HG03460 (cell line): ENCODE data around the gene LRRC4.

Source experiments
- ATAC-seq: cut with Tn5 transposase; IDR thresholded peaks from one replicate; pipeline ENCODE4 v1.9.1; 2021; ENCODE audit not compliant: unreplicated experiment

Gene LRRC4, protein sequence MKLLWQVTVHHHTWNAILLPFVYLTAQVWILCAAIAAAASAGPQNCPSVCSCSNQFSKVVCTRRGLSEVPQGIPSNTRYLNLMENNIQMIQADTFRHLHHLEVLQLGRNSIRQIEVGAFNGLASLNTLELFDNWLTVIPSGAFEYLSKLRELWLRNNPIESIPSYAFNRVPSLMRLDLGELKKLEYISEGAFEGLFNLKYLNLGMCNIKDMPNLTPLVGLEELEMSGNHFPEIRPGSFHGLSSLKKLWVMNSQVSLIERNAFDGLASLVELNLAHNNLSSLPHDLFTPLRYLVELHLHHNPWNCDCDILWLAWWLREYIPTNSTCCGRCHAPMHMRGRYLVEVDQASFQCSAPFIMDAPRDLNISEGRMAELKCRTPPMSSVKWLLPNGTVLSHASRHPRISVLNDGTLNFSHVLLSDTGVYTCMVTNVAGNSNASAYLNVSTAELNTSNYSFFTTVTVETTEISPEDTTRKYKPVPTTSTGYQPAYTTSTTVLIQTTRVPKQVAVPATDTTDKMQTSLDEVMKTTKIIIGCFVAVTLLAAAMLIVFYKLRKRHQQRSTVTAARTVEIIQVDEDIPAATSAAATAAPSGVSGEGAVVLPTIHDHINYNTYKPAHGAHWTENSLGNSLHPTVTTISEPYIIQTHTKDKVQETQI

DNA sequence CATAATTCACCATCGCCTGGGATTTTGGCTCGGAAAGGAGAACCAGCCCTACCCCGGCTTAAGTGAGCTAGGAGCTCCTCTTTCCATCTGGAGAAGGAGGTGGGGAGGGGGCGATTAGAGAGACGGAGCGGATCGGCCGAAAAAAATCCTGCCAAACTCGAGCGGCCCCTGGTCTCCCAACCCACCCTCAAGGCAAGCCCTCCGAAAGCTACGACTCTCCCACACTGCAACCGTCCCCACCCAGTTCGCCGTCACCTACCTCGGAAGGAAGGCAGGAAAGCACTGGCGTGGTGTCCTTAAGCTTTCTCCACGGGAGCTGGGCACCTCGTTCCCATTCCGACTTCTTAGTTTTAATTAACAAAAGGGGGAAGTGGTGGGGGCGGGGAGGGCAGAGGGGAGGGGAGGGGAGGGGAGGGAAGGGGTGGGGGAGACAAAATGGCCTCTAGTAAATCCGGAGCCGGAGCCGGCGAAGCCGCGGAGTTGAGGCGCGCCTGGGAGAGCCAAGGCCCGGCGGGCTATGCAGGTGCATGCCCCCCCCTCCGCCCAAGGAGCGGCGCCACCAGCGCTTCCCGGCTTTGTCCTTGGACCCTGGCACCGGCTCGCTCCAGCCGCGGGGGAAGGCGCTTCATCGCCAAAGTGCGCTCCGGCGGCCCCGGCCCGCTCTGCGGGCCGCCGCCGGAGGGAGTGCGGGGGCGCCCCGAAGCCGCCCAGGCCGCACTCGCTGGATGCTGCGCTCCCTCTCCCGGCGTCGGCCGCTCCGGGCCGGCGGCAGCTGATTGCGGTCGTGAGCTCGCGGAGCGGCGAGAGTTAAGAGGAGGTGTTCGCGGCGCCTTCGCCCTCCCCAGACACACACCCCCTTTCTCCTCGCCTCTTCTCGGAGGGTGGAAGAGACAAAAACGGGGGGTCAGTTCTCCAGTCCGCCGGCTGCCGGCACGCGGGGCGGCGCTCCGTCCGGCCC lies at the start of gene LRRC4:
LRRC4 (minus strand) TSS at position 784 of the 958 bp plus-strand sequence. CDS start 797 bp downstream, outside the sequence.
- no peak for ATAC-seq

DNA sequence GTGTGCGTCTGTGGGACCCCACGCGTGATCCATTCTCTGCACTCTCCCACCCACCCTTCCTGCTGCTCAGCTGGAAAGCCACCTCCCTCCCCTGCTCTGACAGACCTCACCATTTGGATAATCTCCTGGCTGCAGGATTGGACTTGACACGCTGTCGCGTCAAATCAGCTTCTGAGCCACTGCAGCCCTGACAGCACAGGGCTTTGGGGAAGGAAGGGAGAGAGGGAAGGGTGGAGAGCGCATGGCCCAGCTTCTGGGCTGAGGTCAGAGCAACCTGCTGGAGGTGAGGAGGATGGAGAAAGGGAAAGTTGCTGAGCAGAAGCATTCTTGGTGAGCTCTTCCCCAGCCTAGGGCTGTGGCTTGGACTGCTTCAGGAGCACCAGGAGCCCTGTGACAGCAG lies 48.9 kb upstream of the LRRC4 start:
- no peak for ATAC-seq

- no peak for ATAC-seq
Measured at GRCh38 chr7:128078309-128078708, 47.1 kb upstream of the LRRC4 start.

- ATAC-seq: no peak
Measured at GRCh38 chr7:128076796-128077271, 45.6 kb upstream of the LRRC4 start.

DNA sequence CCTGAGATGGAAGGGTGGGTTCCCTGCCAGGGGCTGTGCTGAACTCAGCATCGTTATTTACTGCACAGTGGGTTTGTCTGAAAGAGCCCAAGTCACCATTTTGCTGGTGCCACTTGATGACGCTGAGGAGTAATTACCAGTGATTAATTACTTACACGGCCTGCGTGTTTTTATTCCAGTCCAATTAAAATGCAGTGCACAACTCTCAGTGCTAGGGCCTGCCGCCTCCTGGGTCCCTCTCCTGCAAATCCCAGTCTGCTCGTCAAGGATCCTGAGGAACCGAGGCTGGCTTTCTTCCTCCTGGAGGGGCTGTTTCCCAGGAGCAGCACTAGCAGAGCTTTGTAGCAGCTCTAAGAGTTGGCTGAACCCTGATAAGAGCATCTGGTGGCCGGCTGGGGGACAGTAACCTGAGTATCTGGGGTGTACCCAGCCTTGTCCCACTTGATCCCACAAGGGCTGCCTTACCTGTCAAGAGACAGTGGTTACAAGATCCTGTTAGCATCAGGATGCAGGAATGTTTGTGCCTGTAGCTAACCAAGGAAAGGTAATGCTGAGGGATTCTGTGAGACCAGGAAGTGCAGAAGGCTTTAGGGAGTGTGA lies 45.1 kb upstream of the LRRC4 start:
- no peak for ATAC-seq

DNA sequence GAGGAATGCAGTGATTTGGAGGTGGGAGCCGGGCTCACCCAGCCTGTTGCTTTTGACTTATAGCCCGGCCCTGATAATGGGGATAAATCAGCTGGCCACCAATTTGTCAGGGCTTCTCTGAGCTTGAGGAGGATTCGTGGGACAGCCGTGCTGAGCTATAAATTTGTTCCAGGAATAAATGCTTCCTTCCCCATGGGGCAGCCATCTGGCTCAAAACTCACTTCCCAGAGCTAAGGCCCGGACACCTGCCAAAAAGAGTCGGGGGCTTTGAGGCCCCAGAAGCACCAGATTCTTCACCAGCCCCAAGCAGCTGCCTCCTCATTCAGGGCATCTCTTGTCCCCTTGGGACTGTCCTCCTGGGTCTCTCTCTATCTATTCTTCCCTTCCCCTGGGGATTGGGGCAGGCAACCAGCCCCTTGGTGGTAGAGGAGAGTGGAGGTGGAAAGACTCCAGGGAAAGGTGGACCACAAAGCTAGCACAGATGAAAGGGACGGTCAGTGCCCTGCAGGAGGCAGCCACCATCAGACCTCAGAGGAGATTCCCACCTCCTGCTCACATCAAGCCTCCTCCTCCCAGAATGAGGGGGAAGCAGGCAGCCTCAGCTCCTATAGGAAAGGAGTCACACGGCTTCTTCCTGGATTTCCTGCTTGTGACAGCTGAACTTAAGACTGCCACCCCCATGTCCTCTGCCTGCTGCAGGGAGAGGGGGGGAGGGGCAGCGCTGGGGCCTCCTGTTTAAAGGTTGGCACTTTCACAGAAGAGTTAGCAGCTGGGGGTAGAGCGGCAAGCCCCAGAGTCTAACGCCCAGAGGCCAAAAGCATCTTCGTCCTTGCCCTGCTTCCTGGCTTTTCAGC lies 44.2 kb upstream of the LRRC4 start:
- no peak for ATAC-seq

DNA sequence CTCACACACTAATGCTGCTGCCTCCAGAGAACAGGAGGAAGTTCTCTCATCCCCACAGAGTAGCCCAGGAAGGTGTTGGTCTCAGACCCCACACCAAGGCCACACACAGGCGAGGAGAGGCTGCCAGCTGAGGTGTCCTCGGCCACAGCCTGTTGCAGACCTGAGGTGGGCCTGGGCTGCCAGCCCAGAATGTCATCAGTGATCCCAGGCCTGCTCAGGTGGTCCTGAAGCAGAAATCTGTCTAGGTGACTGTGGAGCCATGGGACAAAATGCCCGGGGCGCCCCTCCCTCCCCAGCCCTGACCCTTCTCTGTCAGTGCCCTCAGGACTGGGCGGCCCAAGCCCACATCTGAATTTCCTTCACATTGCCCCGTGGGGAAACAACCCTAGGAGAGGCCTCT lies 43.5 kb upstream of the LRRC4 start:
- no peak for ATAC-seq

- ATAC-seq: no peak
Measured at GRCh38 chr7:128074336-128074735, 43.1 kb upstream of the LRRC4 start.

DNA sequence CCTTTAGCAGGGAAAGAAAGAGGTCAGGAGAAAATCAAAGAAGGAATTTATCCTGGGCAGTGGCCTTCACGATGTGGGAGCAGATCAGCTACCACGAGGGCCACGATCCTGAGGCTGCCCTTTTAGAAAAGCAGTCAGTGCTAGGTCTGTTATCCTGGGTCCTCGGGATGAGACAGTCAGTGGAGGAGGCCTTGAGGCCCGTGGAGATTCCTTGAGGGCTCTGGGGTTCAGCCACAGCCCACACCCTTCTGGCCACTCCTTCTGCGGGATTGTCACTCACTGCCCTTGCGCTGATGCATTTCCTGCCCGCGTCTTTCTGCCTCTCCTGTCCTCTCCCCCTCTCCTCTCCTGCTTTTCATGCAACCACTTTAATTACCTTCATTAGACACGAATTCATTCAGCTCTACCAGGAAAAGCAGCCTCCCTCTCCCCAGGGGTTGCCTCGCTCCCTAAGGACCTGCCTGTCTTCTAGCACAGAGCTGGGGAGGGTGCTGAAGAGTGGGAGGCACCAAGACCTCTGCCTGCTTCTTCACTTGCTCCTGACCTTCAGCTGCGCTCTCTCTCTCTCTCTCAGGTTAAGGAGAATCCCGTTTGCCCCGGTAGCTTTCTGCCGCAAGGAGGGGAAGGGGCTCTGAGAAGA lies 42.6 kb upstream of the LRRC4 start:
- ATAC-seq: no peak

DNA sequence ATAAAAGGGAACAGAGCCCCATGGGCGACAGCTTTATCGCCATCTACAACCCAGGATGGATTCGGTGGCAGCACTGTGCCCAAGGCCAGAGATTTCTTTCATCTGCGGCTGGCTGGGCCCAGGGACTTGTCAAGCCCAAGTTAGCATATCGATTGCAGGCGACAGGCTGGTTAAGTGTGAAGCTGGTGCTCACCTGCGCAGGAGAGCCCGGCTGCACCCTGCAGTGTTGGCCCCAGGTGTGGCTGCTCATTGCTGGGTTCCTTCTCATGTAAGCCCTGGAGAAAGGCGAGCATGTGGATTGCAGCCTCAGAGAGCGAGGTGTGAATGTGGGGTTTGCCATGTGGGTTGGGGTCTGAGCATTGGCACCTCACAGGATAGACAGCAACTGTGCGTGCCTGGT lies 40.6 kb upstream of the LRRC4 start:
- no peak for ATAC-seq

- ATAC-seq: no peak
Measured at GRCh38 chr7:128071376-128071775, 40.1 kb upstream of the LRRC4 start.

DNA sequence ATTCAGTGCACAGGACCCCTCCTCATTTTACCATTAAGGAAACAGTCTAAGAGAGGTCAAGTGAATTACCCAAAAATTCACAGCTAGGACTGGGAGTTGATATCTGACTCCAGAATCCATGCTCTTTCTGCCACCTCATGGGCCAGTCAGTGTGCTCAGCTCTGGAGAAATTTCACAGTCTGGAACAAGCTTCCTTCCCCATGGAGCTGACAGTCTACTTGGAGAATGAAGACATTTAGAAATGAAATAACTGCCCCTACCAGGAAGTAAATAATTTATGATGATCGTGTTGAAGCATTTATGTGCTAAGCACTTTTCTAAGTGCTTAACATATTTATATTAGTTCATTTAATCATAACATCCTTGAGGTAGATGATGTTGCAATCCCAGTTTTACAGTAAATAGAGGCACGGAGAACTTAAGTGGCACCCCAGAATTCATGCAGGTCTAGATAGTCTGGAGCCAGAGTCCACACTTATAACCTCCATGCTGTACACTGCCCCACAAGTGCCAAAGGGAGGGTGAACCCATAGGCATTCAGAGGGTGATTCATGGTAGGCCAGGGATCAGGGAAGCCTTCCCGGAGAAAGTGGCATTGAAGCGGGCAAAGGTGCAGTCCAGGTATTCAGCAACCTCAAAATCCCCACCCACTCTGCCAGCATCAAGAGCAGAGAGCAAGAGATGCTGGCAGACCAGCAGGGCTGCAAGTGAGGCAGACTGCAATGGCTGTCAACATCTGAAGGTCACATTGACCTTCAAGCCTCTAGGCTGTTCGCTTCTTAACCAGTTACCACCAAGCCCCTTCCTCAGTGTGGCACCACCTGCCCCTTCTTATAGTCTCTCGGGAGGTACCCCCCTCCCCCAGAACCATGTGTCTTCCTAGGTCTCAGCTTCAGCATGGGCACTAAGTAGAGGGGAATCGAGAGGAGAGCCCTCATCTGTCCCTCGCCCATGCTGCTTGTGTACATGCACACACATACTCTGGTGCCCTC lies 38.4 kb upstream of the LRRC4 start:
- no peak for ATAC-seq

DNA sequence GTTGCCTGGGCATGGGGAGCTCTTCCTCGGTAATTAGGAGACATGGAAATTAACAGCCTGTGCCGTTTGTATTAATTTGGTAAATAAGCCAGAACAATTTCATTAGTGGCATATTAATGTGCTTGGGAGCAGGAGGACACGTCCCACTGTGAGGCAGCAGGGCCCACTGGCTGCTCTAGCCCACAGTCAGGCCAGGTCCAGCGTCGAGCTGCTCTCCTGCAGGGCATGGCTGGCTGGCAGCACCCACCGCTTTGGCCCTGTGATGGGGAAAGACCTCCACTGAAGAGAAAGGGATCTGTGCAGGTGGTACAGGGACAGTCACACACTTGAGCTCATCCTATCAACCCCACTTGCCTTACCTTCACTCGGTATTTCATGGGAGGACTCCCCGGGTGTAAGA lies 37.5 kb upstream of the LRRC4 start:
- ATAC-seq: no peak

GRCh38 chr7:128067983-128068382 lies 36.7 kb upstream of the LRRC4 start:
- ATAC-seq: no peak

- no peak for ATAC-seq
Measured at GRCh38 chr7:128066858-128067257, 35.6 kb upstream of the LRRC4 start.

DNA sequence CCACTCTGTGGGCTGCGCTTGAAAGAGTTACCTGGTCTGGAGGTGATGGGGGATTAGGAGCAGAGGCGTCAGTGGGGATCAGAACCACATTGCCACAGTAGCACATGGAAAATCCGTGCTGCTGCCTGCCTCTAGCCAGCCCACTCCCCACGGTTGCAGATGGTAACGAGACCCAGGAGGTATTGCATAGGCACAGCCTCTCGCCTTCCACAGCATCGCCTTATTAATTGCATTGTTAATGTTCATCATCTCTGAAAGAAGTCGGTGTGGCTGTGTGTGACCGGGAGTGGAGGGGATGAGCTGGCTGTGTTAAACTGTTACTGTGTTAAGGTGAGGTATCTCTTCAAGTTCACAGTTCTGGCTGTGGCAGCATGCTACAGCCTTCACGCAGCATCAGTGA lies 35.2 kb upstream of the LRRC4 start:
- ATAC-seq: no peak

DNA sequence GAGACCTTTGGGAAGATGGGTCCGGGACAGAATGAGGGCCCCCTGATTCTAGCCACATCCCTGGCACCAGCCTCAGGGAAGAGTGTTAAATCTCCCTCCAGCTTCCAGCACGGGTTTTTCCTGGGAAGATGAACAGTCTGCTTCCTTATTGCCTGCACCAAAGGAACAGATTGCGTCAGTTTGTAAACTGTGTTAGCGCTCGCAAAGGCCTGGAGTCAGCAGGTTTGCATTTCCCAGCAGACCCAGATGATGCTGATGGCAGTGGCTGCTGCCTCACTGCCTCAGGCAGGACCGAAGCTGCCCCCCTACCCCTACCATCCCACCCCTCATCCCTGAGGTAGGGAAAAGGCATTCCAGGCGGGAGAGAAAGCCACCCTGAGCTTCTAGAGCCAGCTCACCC lies 34.6 kb upstream of the LRRC4 start:
- ATAC-seq: no peak

GRCh38 chr7:128063088-128063487 lies 31.9 kb upstream of the LRRC4 start:
- ATAC-seq: no peak
